Measurements from ENCODE around the gene UTS2R. TPM values are rescaled to one million over a fixed set of nuclear protein-coding genes. Genes with fewer than 3 reads are reported as not detected.
A peak's percentile ranks its signal among the peaks of the same experiment; 100 is the strongest.

Gene UTS2R
- total and polyA plus RNA-seq, 11 donors = 0.11 to 21.9 (median 1.2) TPM

DNA sequence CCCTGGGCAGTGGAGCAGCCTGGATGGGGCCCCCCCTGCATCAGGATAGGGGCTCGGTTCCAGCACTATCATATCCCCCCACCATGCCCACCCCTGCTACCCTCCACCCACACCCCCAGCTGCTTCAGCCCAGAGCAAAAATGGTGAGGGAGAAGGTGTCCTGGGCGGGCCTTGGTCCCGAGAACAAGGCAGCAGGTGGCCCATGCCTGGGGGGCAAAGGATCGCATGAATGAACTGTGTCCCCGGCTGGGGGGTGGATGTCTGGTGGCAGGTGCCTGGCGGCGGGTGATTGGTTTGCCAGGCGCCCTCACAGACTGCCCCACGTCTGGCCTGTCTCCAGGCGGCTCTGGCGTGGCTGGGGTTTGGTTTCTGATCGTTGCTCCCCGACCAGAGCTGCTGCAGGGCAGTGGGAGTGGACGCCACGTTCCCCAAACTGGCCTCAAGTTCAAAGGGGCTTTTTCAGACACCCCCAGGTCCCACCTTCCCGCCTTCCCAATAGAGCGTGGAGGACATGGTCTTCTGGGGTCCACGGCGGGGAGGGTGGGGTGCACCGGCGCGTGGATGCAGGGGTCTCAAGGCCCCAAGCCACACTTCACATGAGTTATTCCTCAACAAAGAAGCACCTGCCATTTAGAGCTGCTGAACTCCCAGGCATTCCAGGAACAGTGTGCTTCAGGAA is 12.6 kb downstream of the UTS2R start:
- H3K27me3 ChIP-seq = peaks cover 0 to 28% (median 0%) of the 10 kb centered on the region in 9 donors
- no peaks in the 10 kb centered on the region for H3K36me3 ChIP-seq
- TF ChIP-seq, protein P1, sequence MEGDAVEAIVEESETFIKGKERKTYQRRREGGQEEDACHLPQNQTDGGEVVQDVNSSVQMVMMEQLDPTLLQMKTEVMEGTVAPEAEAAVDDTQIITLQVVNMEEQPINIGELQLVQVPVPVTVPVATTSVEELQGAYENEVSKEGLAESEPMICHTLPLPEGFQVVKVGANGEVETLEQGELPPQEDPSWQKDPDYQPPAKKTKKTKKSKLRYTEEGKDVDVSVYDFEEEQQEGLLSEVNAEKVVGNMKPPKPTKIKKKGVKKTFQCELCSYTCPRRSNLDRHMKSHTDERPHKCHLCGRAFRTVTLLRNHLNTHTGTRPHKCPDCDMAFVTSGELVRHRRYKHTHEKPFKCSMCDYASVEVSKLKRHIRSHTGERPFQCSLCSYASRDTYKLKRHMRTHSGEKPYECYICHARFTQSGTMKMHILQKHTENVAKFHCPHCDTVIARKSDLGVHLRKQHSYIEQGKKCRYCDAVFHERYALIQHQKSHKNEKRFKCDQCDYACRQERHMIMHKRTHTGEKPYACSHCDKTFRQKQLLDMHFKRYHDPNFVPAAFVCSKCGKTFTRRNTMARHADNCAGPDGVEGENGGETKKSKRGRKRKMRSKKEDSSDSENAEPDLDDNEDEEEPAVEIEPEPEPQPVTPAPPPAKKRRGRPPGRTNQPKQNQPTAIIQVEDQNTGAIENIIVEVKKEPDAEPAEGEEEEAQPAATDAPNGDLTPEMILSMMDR (IDR thresholded peaks at IDR 0.05) = no peak
- TF ChIP-seq POLR2A (IDR thresholded peaks at IDR 0.05) = no peak
- no peaks in the 10 kb centered on the region for H3K9me3 ChIP-seq
- 68 to 80% (median 72%) methylated on average over 16 to 22 of the region's 22 CpGs for WGBS, 4 donors
- no peak for ATAC-seq
- intact Hi-C loops (cut with DNase I) = no loop called here
- H3K4me3 ChIP-seq = no peak overlapping the region
- peak overlapping the region in 1 of 12 donors; percentile 18 for H3K27ac ChIP-seq
- peaks cover 3 to 31% (median 15%) of the 10 kb centered on the region in 12 donors for H3K4me1 ChIP-seq
- peak in 1 of 5 donors; percentile 18 for DNase-seq

DNA sequence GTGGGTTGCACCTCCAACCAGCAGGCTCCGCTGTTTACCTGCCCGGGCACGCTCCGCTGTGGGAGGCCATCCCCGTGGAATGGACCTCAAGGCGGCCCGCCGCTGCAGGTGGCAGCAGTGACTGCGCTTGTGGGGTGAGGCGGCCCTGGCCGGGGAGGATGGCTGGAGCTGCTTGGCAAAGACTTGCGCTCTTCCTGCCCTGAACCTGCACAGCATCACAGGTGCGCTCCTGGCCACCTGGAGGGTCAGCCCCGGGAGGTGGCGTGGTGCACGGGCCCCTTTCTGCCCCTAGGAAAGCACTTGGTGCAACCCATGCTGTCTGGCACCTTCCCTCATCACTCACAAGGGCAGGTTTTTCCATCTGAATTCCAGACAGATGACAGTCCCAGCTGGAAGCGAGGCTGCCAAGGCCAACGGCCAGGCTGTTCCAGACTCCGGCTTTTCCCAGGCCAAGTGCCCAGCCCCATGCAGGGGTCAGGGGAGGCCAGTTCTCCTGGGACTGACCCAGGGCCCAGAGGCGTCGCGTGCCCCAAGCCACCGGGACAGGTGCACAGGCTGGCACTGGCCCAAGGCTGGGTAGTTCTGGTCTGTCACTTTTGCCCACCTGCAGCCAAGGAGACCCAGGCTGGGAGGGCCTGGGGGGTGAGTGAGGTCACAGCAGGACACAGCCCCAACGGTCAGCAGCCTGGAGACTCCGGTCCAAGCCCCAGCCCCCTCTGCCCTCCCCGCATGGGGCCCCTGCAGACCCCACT is 13.3 kb downstream of the UTS2R start:
- peaks cover 3 to 31% (median 15%) of the 10 kb centered on the region in 12 donors for H3K4me1 ChIP-seq
- intact Hi-C loops (cut with DNase I) = no loop called here
- peaks cover 0 to 22% (median 0%) of the 10 kb centered on the region in 9 donors for H3K27me3 ChIP-seq
- no peaks in the 10 kb centered on the region for H3K36me3 ChIP-seq
- no peak for TF ChIP-seq POLR2A (IDR thresholded peaks at IDR 0.05)
- TF ChIP-seq, protein P1 (IDR thresholded peaks at IDR 0.05) = no peak
- peak overlapping the region in 4 of 12 donors; percentile 18 to 52 (median 36) for H3K27ac ChIP-seq
- WGBS, 4 donors = 35 to 49% (median 39%) methylated on average over 17 to 26 of the region's 26 CpGs
- no peak overlapping the region for H3K4me3 ChIP-seq
- no peaks in the 10 kb centered on the region for H3K9me3 ChIP-seq
- ATAC-seq = peak; percentile 57 to 79 (median 74)
- peak; percentile 40 to 75 (median 69) for DNase-seq

GRCh38 chr17:82385559-82386254 is 14.1 kb downstream of the UTS2R start:
- no peak overlapping the region for H3K4me3 ChIP-seq
- intact Hi-C loops (cut with DNase I) = no loop called here
- peak in 1 of 4 donors; percentile 15 for ATAC-seq
- H3K27me3 ChIP-seq = peaks cover 0 to 22% (median 0%) of the 10 kb centered on the region in 9 donors
- H3K36me3 ChIP-seq = peaks cover 0 to 4% (median 0%) of the 10 kb centered on the region in 9 donors
- H3K4me1 ChIP-seq = peaks cover 3 to 31% (median 15%) of the 10 kb centered on the region in 12 donors
- TF ChIP-seq, protein P1 (IDR thresholded peaks at IDR 0.05) = no peak
- TF ChIP-seq POLR2A (IDR thresholded peaks at IDR 0.05) = no peak
- no peaks in the 10 kb centered on the region for H3K9me3 ChIP-seq
- 42 to 63% (median 53%) methylated on average over 18 to 26 of the region's 26 CpGs for WGBS, 4 donors
- peak overlapping the region in 3 of 12 donors; percentile 32 to 52 (median 39) for H3K27ac ChIP-seq
- DNase-seq = peak in 2 of 5 donors; percentile 28 to 55

Data from heart left ventricle (tissue), 16 donors.